MCF 10A (cell line): ENCODE results near the gene ARHGEF16. TPM values are rescaled to one million over a fixed set of nuclear protein-coding genes. Genes with fewer than 3 reads are reported as not detected.
A peak's percentile ranks its signal among the peaks of the same experiment; 100 is the strongest.

Experiments
- BruUV-seq: library from RNA; stranded (reverse); fragments of 400-500 nt; replicated peaks from 2 replicates; lab custom pipeline; 2021; lab: Mats Ljungman, UMichigan
- CTCF ChIA-PET: fragments of 300-600 bp; sonication (Branson Sonifier 250); formaldehyde crosslinking; extraction: SDS; loops from one replicate; lab custom pipeline; 2021; ENCODE audit warnings: antibody characterized with exemption, inconsistent platforms; lab: Yijun Ruan, JAX
- POLR2A ChIA-PET: fragments of 300-600, 350-650 bp; sonication (Branson Sonifier 250); formaldehyde crosslinking; extraction: SDS; loops from one replicate; lab custom pipeline; 2020; ENCODE audit warnings: antibody characterized with exemption, inconsistent platforms; lab: Yijun Ruan, JAX
- DNase-seq: peaks from one replicate; pipeline ENCODE4 v3.0.0-alpha.2; 2018; ENCODE audit not compliant: unreplicated experiment
- H3K27ac Mint-ChIP-seq: one replicate; pipeline ENCODE4 v1.8.0; 2022; ENCODE audit warnings: mild to moderate bottlenecking, low read depth, mixed read lengths; ENCODE audit not compliant: unreplicated experiment
- H3K27me3 Mint-ChIP-seq: one replicate; pipeline ENCODE4 v1.8.0; 2022; ENCODE audit warnings: mixed read lengths; ENCODE audit not compliant: insufficient read depth, unreplicated experiment
- H3K36me3 Mint-ChIP-seq: one replicate; pipeline ENCODE4 v1.8.0; 2022; ENCODE audit warnings: mild to moderate bottlenecking, moderate library complexity, mixed read lengths; ENCODE audit not compliant: insufficient read depth, unreplicated experiment
- H3K4me1 Mint-ChIP-seq: one replicate; pipeline ENCODE4 v1.8.0; 2022; ENCODE audit warnings: mixed read lengths; ENCODE audit not compliant: insufficient read depth, unreplicated experiment
- H3K4me3 Mint-ChIP-seq: one replicate; pipeline ENCODE4 v1.8.0; 2022; ENCODE audit warnings: mild to moderate bottlenecking, moderate library complexity, mixed read lengths; ENCODE audit not compliant: unreplicated experiment
- H3K9me3 Mint-ChIP-seq: one replicate; pipeline ENCODE4 v1.8.0; 2022; ENCODE audit warnings: mixed read lengths; ENCODE audit not compliant: unreplicated experiment
- intact Hi-C: fragments of 100-400 bp; cut with micrococcal nuclease; formaldehyde crosslinking; loops from 2 replicates; pipeline ENCODE4 v1.14.1; 2022
- total RNA-seq: library from RNA; stranded (reverse); gene quantifications from 2 replicates; pipeline ENCODE4 v1.2.3, GENCODE V29; 2022
- TF ChIP-seq, protein P1 (sequence below): fragments of 200-600 bp; IDR thresholded peaks from one replicate; pipeline ENCODE4 v1.8.0; 2022; ENCODE audit warnings: antibody characterized with exemption, mild to moderate bottlenecking; ENCODE audit not compliant: unreplicated experiment

Gene ARHGEF16
- total RNA-seq, 1 experiment from 2014 or later = 8.6 TPM

DNA sequence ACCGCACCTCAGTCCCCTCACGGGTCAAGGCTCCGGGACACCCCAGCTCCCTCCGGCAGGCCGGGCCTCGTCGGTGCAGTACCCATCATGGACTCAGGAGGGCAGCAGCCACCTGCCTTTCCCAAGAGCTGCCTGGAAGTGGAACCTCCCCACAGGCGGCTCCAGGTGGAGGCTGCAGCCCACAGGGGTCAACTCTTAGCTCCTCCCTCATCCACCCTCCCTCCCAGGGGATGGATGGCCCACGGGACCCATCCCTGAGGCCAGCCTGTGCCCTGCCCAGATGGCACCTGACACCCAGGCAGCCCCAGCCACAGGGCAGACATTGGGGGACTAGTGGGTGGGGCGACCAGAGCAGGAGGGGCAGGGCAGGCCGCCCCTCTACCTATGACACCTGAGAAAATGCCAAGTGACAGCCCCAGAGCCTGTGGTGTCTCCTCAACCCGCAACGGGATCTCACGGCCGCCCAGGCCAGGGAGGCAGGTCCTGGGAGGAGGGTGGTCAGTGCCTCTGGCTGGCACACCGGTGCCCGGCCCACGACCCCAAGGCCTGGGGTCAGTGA is 1.2 kb upstream of the ARHGEF16 start:
- Mint-ChIP-seq H3K27ac (no peak overlapping the region), H3K4me3 (peak overlapping the region; percentile 76), H3K36me3 (no peaks in the 10 kb centered on the region), H3K27me3 (peaks cover 19% of the 10 kb centered on the region), H3K4me1 (no peaks in the 10 kb centered on the region), H3K9me3 (peaks cover 2% of the 10 kb centered on the region)
- intact Hi-C loops = loop anchor here (1.0 to 2.0 kb wide), 4 partner anchors 19 to 272 kb away; no protein-coding TSS in a partner anchor
- TF ChIP-seq, protein P1, sequence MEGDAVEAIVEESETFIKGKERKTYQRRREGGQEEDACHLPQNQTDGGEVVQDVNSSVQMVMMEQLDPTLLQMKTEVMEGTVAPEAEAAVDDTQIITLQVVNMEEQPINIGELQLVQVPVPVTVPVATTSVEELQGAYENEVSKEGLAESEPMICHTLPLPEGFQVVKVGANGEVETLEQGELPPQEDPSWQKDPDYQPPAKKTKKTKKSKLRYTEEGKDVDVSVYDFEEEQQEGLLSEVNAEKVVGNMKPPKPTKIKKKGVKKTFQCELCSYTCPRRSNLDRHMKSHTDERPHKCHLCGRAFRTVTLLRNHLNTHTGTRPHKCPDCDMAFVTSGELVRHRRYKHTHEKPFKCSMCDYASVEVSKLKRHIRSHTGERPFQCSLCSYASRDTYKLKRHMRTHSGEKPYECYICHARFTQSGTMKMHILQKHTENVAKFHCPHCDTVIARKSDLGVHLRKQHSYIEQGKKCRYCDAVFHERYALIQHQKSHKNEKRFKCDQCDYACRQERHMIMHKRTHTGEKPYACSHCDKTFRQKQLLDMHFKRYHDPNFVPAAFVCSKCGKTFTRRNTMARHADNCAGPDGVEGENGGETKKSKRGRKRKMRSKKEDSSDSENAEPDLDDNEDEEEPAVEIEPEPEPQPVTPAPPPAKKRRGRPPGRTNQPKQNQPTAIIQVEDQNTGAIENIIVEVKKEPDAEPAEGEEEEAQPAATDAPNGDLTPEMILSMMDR = peak; percentile 97
- CTCF ChIA-PET = interaction anchor here (0.6 to 4.8 kb wide), 33 partner anchors 8 to 1570 kb away, joined by 3 to 198 read pairs (median 5); no protein-coding TSS in a partner anchor
- POLR2A ChIA-PET = interaction anchor here (0.6 to 2.4 kb wide), 14 partner anchors 10 to 343 kb away, joined by 3 to 20 read pairs (median 5); partner anchors contain the start of genes LRRC47 and TPRG1L
- no TSS peak for BruUV-seq
- DNase-seq = peak; percentile 78

DNA sequence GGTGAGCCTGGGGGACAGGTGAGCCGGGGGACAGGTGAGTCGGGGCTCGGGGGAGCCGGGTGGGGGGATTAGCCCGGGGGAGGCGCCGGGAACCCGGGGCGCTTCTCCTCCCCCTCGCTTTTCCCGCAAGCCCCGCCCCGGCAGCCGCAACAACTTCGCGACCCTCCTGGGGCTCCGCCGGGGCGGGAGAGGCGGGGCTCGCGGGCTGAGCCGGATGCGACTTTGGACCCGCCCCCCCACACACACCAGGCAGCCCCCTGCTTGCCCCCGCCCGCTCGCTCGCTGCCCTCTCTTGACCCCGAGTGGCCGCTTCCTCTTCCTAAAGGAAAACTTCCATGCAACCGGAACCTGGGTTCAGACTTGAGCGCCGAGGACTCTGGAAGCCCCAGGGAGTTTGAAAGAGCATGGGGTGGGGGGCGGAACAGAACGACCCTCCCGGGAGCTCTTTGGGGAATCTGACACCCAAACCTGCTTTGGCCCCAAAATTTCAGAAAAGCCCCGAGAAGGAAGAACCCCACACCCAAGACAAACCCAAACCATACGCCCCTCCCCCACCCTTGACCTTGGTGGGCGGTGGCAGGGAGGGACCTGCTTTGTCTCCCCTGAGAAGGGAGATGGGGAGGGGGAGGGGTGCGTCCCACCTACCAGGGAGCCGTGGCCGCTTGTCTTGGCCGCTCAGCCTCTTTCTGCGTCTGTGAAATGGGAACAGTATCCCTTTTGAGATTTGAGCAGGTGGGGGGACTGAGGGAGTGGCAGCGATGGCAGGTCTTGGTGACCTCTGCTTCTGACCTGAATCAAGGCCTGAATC is 550 bp downstream of the ARHGEF16 start:
- H3K27ac Mint-ChIP-seq = no peak overlapping the region
- peaks cover 8% of the 10 kb centered on the region for H3K27me3 Mint-ChIP-seq

DNA sequence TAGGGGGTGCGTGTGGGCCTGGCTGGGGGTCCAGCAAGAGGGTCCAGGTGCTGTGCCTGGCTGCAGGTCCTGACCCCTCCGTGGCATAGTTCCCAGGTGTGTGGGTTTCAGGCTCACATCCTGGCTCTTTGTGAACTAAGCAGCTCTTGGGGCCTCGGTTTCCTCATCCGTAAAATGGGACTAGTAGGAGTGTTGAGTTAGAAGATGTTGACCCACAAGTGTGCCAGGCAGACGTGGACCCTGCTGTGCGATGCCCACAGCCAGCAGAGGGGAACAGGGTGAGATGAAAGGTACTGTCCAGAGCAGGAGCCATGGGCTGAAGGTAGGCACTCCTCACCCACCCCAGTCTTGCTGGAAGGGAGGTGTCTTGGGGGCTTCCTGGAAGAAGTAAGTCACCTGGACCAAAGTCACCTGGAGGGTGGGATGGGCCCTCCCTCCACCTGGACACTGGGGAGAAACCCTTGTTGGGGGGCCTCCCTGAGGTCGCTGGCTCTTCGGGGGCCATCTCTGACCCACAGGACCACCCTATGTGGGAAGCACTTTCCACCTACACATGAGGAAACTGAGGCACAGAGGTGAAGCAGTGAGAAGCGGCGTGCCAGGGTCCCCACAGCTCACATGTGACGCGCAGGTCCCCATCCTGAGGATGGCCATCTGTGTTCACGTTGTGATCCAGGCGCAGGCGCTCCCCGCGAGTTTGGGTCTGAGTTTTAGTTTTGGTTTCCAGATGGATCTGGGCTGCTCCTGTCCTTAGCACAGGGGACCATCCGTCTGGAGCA is 1.4 kb downstream of the ARHGEF16 start:
- POLR2A ChIA-PET = no interaction called here
- no peaks in the 10 kb centered on the region for H3K36me3 Mint-ChIP-seq
- no peak for DNase-seq
- TF ChIP-seq, protein P1 = no peak
- peak overlapping the region; percentile 76 for H3K4me3 Mint-ChIP-seq
- no TSS peak for BruUV-seq
- CTCF ChIA-PET = interaction anchor here (1.1 to 1.6 kb wide), 2 partner anchors 27 to 30 kb away, joined by 3 to 6 read pairs; no protein-coding TSS in a partner anchor
- no peak overlapping the region for H3K27ac Mint-ChIP-seq
- no peaks in the 10 kb centered on the region for H3K9me3 Mint-ChIP-seq
- H3K4me1 Mint-ChIP-seq = no peaks in the 10 kb centered on the region
- intact Hi-C loops = no loop called here
- no peaks in the 10 kb centered on the region for H3K27me3 Mint-ChIP-seq

More for the DNA sequence above, 550 bp downstream of the ARHGEF16 start:
- CTCF ChIA-PET = interaction anchor here (1.1 kb wide), 1 partner anchor 31 kb away, joined by 3 read pairs; no protein-coding TSS in a partner anchor
- POLR2A ChIA-PET = no interaction called here
- peak overlapping the region; percentile 76 for H3K4me3 Mint-ChIP-seq
- intact Hi-C loops = no loop called here
- H3K36me3 Mint-ChIP-seq = no peaks in the 10 kb centered on the region
- no peak for DNase-seq
- no peaks in the 10 kb centered on the region for H3K4me1 Mint-ChIP-seq
- TSS peak; percentile 36 for BruUV-seq
- TF ChIP-seq, protein P1 = no peak
- H3K9me3 Mint-ChIP-seq = no peaks in the 10 kb centered on the region
